Activated T-cell treated with anti-CD3 and anti-CD28 coated beads for 1 hour (primary cell): ENCODE data around the gene STRIP1.
"Not testable (repeated sequence)": the region's sequence is repeated elsewhere in the genome, so short reads cannot be mapped to it uniquely, and the experiment has no call there.

Source experiments
- DNase-seq: peaks from one replicate; pipeline ENCODE4 v3.0.0-alpha.2; 2020; ENCODE audit warnings: low read depth

The STRIP1 gene

DNA sequence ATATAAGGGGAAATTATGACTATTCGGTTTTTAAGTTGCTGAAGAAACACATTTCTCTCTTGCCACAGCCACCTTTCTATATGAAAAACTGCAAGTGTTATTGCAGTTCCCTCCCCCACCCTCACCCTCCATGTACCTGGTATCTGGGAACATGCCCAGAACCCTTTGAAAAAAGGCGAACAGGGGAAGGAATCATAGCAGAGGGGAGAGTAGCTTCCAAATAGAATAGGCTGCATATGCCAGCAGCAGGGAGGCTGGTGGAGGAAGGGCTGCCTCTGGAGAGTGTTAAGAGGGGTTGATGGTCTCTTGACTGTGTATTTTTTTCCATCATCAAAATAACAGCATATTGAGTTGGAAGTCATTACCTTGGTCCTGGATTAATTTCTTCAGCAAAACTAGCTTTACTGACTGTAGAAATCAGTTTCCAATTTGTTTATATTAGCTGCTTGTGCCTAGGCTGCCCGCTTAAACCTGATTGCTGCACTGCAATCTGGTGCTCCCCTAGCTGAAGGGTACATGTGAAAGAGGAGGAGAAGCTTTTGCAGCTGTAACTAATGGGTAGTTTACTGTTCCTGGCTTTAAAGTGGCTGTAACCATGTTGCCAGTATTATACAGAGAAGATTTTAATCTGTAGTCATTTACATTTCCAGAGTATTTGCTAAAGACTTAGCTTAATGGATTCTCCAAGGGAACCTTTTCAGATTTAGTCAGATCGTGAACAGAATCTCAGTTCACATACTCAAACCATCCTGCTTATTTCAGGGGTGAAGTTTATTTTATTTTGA, 27.2 kb upstream of the STRIP1 start:
- DNase-seq: no peak

DNA sequence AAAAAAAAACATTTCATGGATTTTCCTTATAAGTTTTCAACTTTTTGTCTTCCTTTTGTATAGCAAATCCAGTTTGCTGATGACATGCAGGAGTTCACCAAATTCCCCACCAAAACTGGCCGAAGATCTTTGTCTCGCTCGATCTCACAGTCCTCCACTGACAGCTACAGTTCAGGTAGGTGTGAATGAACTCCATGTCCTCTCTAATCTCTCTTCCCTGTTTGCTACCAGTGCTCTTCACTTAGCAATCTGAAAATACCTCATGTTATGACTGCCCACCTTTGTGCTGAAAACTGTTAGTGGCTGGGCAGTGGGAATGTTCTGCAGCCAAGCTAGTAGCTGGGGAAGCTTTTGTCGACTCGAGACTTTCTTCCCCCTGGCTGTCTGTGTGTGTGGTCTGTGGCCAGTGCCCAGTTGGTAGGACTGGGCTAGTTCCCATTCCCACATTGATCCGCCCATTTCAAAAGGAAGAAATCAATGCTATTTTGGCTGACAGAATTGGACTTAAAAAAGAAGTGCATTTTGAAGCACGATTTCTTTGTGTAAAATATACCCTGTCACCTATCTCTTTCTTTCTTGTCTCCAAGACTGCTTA, 25.4 kb upstream of the STRIP1 start:
- no peak for DNase-seq

DNA sequence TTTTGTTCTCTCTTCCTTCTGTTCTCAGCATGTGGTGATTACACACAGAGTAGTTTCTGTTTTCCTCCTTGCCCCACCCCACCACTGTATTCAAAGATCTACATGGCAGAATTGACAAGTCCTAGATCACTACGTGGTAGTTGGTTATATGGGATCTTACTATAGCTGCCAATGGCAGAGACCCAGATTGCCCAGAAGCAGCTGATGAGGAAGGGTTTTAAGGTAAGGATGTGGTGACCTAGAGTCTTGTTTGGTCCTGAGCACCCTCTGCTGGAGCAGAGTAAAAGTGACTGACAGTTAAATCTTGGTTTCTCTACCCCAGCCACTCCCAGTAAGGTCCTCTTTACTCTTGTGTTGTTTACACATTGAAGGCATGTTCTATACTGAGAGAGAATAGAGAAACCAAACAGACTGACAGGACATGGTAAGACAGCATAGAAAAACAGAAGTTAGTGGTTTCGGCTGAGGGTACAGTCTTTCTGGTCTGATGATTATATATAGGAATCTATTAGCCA, 22.8 kb upstream of the STRIP1 start:
- peak; percentile 10 for DNase-seq

GRCh38 chr1:110012100-110012780, 22.2 kb upstream of the STRIP1 start:
- no peak for DNase-seq

- DNase-seq: no peak
Observed at GRCh38 chr1:110017792-110018191, 16.6 kb upstream of the STRIP1 start.

GRCh38 chr1:110018396-110018795, 16.0 kb upstream of the STRIP1 start:
- no peak for DNase-seq

DNA sequence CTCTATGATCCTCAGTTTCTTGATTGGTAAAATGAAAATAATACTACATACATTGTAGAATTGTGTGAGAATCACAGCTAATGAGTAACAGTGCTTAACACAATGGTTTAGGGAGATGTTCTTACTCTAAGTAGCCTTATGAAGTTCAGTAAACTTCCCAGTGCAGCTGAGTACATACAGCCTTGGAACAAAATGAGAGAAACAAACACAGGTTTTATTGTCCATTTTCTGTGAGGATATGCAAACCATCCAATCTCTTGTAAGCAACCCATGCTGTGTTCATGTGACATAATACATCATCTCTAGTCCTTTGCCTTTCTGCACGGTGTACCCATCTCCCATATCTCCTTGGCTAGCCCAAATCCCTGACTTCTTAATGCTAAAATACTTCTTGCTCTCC, 14.7 kb upstream of the STRIP1 start:
- DNase-seq: no peak

DNA sequence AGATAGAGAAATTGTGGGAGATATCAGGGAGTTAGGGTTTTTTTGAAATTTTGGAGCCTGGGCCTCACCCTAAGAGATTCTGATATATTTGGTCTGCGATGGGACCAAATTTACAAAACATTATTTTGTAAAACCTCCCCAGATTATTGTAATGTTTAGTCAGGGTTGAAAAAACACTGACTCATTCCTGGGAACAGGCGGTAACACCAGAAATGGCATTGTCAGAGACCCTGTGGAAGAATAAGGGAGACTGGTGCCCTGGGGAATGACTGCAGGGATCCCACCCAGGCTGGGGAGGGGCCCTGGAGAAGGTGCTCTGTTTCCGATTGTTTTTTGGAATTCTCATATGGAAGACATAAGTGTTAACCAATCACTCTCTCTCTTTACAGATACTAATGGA, 13.1 kb upstream of the STRIP1 start:
- DNase-seq: no peak

GRCh38 chr1:110024613-110025012, 9.8 kb upstream of the STRIP1 start:
- DNase-seq: no peak

DNA sequence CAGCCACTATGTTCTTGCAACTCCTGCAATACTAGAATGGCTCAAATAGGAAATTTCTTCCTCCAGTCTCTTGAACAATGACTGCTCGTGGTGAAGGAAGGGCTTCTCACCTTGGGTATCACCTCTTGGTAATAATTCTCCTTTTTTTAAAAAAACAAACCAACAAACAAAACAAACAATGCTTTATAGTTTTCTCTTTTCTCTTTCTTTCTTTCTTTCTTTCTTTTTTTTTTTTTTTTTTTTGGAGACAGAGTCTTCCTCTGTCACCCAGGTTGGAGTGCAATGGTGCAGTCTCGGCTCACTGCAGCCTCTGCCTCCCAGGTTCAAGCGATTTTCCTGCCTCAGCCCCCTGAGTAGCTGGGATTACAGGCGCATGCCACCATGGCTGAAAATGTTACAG, 3.7 kb upstream of the STRIP1 start:
- not testable (repeated sequence) for DNase-seq

- DNase-seq: no peak
Observed at GRCh38 chr1:110032327-110032726, 2.1 kb upstream of the STRIP1 start.

- DNase-seq: no peak
Observed at GRCh38 chr1:110033421-110033820, 1.0 kb upstream of the STRIP1 start.

- no peak for DNase-seq
Observed at GRCh38 chr1:110034040-110034450, 379 bp upstream of the STRIP1 start.

DNA sequence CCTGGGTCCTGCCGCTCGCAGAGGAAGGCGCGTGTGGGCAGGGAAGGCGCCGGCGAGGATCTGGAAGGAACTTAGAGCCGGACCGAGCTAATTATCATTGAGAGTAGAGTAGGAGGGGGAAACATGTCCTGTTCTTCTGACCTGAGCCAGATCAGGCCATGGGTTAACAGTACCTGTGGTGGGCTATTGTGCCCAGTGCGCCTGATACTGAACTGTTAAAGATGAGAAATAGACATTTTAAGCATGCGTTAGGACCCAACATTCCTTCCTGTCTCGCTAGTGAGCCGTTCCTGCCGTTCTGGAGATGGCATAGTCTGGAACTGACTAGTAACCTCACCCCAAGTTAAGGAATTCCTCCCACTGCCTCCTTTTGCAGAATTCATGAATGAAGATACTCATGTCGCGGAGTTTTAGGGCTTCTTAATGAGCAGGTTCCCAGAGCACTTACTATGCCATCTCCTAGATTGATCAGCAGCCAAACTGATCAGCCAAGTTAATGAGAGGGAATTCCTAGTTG, 870 bp downstream of the STRIP1 start:
- DNase-seq: no peak

- DNase-seq: no peak
Observed at GRCh38 chr1:110038271-110038670, 3.8 kb downstream of the STRIP1 start.

DNA sequence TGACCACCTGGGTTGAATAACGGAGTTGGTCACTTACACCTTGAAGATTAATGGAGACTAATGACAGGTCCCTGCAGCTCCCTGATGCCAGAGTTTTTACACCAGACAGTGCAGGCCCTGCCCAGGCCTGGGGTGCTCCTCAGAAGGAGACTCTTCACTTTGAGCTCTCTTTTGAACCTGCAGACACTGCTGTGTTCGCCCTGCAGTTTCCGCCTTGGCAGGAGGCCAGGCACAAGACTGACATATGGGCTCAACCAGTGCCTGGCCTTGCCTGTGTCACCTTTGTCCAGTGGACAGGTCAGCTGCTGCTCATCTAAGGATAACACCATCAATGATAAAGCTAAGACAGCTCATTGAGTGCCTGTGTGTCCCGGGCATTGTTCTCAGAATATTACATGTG, 5.2 kb downstream of the STRIP1 start:
- DNase-seq: no peak

DNA sequence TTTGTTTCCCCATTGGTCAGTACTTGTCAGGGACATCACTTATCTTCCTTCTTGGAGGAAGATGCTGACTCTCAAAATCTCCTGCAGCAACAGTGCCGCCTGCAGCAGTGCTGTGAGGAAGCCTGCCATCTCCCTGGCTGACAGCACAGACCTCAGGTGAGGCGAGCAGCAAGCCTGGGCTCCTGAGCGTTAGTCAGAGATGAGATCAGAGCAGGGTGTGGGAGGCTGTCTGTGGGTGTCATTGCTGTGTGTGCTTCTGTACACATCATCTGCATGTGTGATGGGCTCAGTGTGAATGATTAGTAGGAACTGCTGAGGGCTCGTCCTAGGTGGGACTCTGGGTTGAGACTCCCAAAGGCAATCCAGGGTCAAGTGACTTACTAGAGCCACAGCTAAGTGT, 6.1 kb downstream of the STRIP1 start:
- no peak for DNase-seq

DNA sequence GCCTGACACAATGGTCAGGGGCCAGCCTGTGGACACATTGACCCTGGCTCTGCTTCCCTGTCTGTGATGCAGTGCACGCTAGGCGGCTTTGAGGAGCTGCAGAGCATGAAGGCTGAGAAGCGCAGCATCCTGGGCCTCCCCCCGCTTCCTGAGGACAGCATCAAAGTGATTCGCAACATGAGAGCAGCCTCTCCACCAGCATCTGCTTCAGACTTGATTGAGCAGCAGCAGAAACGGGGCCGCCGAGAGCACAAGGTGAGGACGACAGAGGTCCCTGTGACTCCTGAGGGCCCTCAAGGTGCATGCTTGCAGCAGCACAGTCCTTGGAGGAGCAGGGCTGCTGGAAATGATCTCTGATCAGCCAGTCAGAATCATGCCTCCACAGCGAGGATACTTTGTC, 8.6 kb downstream of the STRIP1 start:
- DNase-seq: no peak

GRCh38 chr1:110047463-110047862, 13.0 kb downstream of the STRIP1 start:
- DNase-seq: no peak

DNA sequence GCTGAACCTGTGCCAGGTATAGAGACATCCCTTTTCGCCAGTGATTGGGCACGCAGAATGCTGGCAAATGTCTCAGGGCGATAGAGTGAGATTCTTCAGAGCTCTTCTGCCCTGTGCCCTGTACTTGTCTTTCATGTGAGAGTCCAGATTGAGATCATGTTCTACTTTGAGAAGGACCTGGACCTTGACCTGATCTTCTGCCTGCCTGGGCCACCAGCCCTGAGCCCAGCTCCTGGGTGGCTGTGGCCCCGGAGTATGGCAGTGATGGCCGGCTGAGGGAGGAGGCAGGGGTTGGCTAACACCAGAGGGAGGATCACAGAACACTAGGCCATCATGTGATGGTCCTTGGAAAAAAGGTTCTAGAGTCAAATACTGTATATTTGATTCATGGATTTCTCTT, 13.8 kb downstream of the STRIP1 start:
- DNase-seq: no peak

GRCh38 chr1:110048923-110049601, 14.6 kb downstream of the STRIP1 start:
- no peak for DNase-seq
